Thyroid gland (tissue), 4 donors: Measurements from ENCODE around the gene HYAL4.

ENCODE experiments used
- POLR2A ChIP-seq, 2 donors: fragments of 450-650 bp; IDR thresholded peaks; one replicate each; pipeline ENCODE4 v1.6.1; 2017; ENCODE audit warnings: antibody characterized with exemption in 2 of 2, mild to moderate bottlenecking in 2 of 2, moderate library complexity in 1 of 2
- TF ChIP-seq, protein P1 (sequence below), 6 experiments: fragments of 200-600 bp in 3 of 6; fragments of 450-650 bp in 3 of 6; sonication (generic) in 3 of 6; IDR thresholded peaks; one replicate each; pipeline ENCODE4 v1.5.1; 2016 to 2019; ENCODE audit warnings: antibody characterized with exemption in 6 of 6, mild to moderate bottlenecking in 2 of 6, inconsistent platforms in 1 of 6, moderate library complexity in 1 of 6

DNA sequence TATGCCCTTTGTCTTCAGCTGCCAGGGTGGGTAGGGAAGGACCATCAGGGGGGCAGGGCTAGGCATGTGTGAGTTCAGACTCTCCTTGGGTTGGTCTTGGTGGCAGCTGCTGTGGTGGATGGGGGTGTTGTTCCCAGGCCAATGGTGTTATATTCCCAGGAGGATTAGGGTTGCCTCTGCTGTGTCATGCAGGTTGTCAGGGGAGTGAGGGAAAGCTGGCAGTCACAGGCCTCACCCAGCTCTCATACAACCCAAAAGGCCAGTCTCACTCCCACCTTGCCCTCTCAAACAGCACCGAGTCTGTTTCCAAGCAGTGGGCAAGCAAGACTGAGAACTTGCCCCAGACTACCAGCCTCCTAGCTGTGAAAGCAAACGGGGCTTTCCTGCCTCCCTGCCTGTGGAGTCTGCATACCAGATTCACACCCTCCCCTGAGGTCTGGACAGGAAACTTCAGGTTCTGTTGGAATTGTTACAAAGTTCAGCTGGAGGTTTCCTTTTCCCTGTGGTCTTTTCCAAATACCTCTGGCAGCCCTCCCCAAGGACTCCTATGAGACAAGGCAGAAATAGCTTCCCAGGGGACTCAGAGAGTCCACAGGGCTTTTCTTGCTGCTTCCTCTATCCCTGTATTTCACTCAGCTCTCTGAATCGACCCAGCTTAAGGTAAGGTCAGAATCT is 1.4 kb downstream of the HYAL4 start:
- TF ChIP-seq, protein P1, sequence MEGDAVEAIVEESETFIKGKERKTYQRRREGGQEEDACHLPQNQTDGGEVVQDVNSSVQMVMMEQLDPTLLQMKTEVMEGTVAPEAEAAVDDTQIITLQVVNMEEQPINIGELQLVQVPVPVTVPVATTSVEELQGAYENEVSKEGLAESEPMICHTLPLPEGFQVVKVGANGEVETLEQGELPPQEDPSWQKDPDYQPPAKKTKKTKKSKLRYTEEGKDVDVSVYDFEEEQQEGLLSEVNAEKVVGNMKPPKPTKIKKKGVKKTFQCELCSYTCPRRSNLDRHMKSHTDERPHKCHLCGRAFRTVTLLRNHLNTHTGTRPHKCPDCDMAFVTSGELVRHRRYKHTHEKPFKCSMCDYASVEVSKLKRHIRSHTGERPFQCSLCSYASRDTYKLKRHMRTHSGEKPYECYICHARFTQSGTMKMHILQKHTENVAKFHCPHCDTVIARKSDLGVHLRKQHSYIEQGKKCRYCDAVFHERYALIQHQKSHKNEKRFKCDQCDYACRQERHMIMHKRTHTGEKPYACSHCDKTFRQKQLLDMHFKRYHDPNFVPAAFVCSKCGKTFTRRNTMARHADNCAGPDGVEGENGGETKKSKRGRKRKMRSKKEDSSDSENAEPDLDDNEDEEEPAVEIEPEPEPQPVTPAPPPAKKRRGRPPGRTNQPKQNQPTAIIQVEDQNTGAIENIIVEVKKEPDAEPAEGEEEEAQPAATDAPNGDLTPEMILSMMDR (IDR thresholded peaks at IDR 0.05), result no peak
- no peak for TF ChIP-seq POLR2A (IDR thresholded peaks at IDR 0.05)
